Osteoblast (primary cell): ENCODE results near the gene RASL11A. TPM values are rescaled to one million over a fixed set of nuclear protein-coding genes. Genes with fewer than 3 reads are reported as not detected.
"Not testable (repeated sequence)": the region's sequence is repeated elsewhere in the genome, so short reads cannot be mapped to it uniquely, and the experiment has no call there.

ENCODE experiments used
- DNase-seq: peaks from one replicate; pipeline ENCODE4 v3.0.0; 2011; ENCODE audit warnings: low spot score, mixed read lengths; ENCODE audit not compliant: insufficient read length; ENCODE audit errors: missing footprints
- H2AFZ ChIP-seq: 2 replicates; pipeline ENCODE4 v1.6.0; 2011; ENCODE audit warnings: mild to moderate bottlenecking, low read length
- H3K27ac ChIP-seq: 2 replicates; pipeline ENCODE4 v1.5.1; 2011; ENCODE audit warnings: mild to moderate bottlenecking, low read depth, low read length, moderate library complexity
- H3K27me3 ChIP-seq: 2 replicates; pipeline ENCODE4 v1.6.0; 2012; ENCODE audit warnings: mild to moderate bottlenecking, control low read depth, inconsistent platforms, low read length, moderate library complexity; ENCODE audit not compliant: insufficient read depth
- H3K36me3 ChIP-seq: 2 replicates; pipeline ENCODE4 v1.5.1; 2011; ENCODE audit warnings: mild to moderate bottlenecking, low read length, control low read depth, moderate library complexity; ENCODE audit not compliant: insufficient read depth
- H3K4me1 ChIP-seq: 2 replicates; pipeline ENCODE4 v1.5.1; 2011; ENCODE audit warnings: mild to moderate bottlenecking, low read length, control low read depth, moderate library complexity; ENCODE audit not compliant: insufficient read depth
- H3K4me2 ChIP-seq: 2 replicates; pipeline ENCODE4 v1.6.0; 2011; ENCODE audit warnings: mild to moderate bottlenecking, low read length; ENCODE audit not compliant: insufficient read depth
- H3K4me3 ChIP-seq: fragments of 200-600 bp; sonication (generic); 3 replicates; pipeline ENCODE4 v1.5.1; 2012; ENCODE audit warnings: mild to moderate bottlenecking, low read length, inconsistent platforms; ENCODE audit not compliant: insufficient read depth
- H3K79me2 ChIP-seq: 2 replicates; pipeline ENCODE4 v1.6.0; 2012; ENCODE audit warnings: mild to moderate bottlenecking, low read length, control low read depth, inconsistent platforms; ENCODE audit not compliant: insufficient read depth
- H3K9me3 ChIP-seq: 2 replicates; pipeline ENCODE4 v1.5.1; 2011; ENCODE audit warnings: low read depth, low read length, control low read depth
- H4K20me1 ChIP-seq: 2 replicates; pipeline ENCODE4 v1.6.0; 2012; ENCODE audit warnings: mild to moderate bottlenecking, low read length, control low read depth; ENCODE audit not compliant: insufficient read depth
- total RNA-seq: library from RNA; depleted of rRNA; stranded (reverse); fragments of >200 nt; gene quantifications from 2 replicates; pipeline ENCODE4 v1.2.3, GENCODE V29; 2012
- TF ChIP-seq, protein P1 (sequence below): IDR thresholded peaks from 2 replicates; pipeline ENCODE4 v1.5.1; 2011; ENCODE audit warnings: mild to moderate bottlenecking, low read depth, low read length, moderate library complexity; ENCODE audit errors: extremely low read depth

Gene RASL11A
- total RNA-seq, 1 donor: 11.9 TPM

DNA sequence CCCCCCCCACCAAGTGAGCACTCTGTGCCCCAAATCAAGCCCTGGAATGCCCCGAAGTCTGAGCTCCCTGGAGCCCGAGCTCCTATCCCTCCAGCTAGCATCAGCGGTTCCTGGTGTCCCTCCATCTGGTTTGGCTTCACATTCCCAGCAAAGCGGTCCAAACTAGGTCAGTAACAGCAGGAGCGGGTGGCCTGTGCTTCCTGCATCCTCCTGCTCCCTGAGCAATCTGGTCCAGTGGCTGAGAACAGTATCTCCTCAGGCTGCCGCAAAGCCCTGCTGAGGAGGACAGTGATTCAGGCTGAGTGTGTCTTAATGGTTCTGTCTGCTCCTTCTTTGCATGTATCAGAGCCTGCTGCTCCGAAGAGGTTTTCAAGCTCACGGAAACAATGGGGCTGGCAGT, 25.9 kb downstream of the RASL11A start:
- Histone ChIP-seq H4K20me1 (no peaks in the 10 kb centered on the region), H3K4me1 (no peaks in the 10 kb centered on the region), H3K27me3 (peaks cover 18% of the 10 kb centered on the region), H3K27ac (no peak overlapping the region), H2AFZ (no peak overlapping the region), H3K9me3 (no peaks in the 10 kb centered on the region), H3K79me2 (no peaks in the 10 kb centered on the region), H3K4me3 (no peak overlapping the region), H3K36me3 (no peaks in the 10 kb centered on the region), H3K4me2 (no peak overlapping the region)
- DNase-seq: no peak
- TF ChIP-seq, protein P1, sequence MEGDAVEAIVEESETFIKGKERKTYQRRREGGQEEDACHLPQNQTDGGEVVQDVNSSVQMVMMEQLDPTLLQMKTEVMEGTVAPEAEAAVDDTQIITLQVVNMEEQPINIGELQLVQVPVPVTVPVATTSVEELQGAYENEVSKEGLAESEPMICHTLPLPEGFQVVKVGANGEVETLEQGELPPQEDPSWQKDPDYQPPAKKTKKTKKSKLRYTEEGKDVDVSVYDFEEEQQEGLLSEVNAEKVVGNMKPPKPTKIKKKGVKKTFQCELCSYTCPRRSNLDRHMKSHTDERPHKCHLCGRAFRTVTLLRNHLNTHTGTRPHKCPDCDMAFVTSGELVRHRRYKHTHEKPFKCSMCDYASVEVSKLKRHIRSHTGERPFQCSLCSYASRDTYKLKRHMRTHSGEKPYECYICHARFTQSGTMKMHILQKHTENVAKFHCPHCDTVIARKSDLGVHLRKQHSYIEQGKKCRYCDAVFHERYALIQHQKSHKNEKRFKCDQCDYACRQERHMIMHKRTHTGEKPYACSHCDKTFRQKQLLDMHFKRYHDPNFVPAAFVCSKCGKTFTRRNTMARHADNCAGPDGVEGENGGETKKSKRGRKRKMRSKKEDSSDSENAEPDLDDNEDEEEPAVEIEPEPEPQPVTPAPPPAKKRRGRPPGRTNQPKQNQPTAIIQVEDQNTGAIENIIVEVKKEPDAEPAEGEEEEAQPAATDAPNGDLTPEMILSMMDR: no peak

DNA sequence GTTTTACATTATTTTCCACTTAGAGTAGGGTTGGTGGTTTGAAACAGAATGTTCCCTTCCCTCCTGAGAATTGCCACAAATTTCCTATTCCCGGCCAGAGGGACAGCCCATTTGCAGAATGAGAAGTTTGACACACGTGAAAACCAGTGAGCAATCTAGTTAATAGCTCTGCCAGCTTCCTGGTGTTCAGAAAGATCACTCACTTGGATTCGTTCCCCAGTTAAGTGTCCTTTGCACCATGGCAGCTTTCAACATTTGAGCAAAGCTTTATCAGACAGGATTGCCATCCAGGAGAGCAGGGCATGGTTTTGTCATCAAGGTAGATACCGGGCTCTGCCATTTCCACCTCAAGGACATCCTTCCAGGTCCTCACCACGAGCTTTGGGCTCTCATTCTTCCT, 28.2 kb downstream of the RASL11A start:
- Histone ChIP-seq H3K4me1 (no peaks in the 10 kb centered on the region), H4K20me1 (no peaks in the 10 kb centered on the region), H3K36me3 (no peaks in the 10 kb centered on the region), H2AFZ (no peak overlapping the region), H3K4me3 (no peak overlapping the region), H3K4me2 (no peak overlapping the region), H3K9me3 (no peaks in the 10 kb centered on the region), H3K27ac (no peak overlapping the region), H3K27me3 (peaks cover 18% of the 10 kb centered on the region), H3K79me2 (no peaks in the 10 kb centered on the region)
- DNase-seq: no peak
- TF ChIP-seq, protein P1: no peak

DNA sequence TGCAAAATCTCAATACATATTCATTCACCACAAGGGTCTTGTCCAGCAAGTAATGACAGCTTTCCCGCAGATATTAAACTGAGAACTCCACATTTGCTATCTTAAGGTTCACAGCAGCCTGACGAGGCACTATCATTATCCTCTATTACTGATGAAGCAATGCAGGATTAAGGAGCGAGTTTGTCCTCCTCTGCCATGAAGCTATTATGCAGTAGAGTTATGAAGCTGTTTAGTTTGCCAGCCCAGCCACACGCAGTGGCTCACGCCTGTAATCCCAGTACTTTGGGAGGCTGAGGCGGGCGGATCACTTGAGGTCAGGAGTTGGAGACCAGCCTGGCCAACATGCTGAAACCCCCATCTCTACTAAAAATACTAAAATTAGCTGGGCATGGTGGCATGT, 29.8 kb downstream of the RASL11A start:
- not testable (repeated sequence) for H3K79me2 ChIP-seq, H3K4me1 ChIP-seq, H3K4me2 ChIP-seq, H2AFZ ChIP-seq, H3K4me3 ChIP-seq, H3K36me3 ChIP-seq, H3K27ac ChIP-seq, DNase-seq, H4K20me1 ChIP-seq, H3K9me3 ChIP-seq
- H3K27me3 ChIP-seq: peaks cover 14% of the 10 kb centered on the region

DNA sequence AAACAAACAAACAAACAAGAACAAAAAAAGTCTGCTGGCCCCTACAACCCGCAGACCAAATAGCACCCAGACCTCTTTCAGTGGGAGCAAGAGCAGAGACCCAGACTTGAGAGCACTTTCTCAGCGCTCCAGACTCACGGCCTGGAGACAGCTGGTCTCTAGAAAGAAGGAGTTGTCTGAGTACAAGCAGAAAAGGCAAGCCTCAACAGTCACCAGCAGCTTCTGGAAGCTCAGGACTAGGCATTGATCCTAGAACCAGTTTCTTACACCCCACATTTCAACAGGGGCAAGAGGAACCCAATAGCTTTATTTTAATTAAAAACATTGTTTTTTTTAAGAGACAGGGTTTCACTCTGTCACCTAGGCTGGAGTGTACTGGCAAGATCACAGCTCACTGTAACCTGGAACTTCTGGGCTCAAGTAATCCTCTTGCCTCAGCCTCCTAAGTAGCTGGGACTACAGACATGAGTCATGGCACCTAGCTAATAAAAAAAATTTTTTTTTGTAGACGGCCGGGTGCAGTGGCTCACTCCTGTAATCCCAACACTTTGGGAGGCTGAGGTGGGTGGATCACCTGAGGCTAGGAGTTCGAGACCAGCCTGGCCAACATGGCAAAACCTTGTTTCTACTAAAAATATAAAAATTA, 30.4 kb downstream of the RASL11A start:
- DNase-seq: no peak
- Histone ChIP-seq H3K36me3 (no peaks in the 10 kb centered on the region), H3K79me2 (no peaks in the 10 kb centered on the region), H2AFZ (no peak overlapping the region), H3K4me2 (no peak overlapping the region), H3K27ac (no peak overlapping the region), H3K4me3 (no peak overlapping the region), H3K9me3 (no peaks in the 10 kb centered on the region), H3K27me3 (peaks cover 14% of the 10 kb centered on the region), H4K20me1 (no peaks in the 10 kb centered on the region), H3K4me1 (no peaks in the 10 kb centered on the region)
- TF ChIP-seq, protein P1: no peak
